PFSK-1 (cell line): Measurements from ENCODE around the gene SULT2B1.

Experiments
- FOXP2 ChIP-seq: optimal IDR thresholded peaks from 2 replicates; pipeline ENCODE3; 2011; ENCODE audit warnings: borderline replicate concordance, control low read depth, inconsistent platforms; ENCODE audit not compliant: insufficient read depth; ENCODE audit errors: extremely low read length, extremely low read depth
- POLR2AphosphoS5 ChIP-seq: IDR thresholded peaks from 2 replicates; pipeline ENCODE4 v1.6.1; 2012; ENCODE audit warnings: low read depth, mild to moderate bottlenecking, control low read depth, low read length, moderate library complexity
- REST ChIP-seq, 2 experiments: IDR thresholded peaks; 2 replicates each; pipeline versions ENCODE4 v1.6.1 to v1.8.0; 2011 to 2012; ENCODE audit warnings: low read depth in 2 of 2, low read length in 2 of 2, control low read depth in 1 of 2, inconsistent platforms in 1 of 2, mild to moderate bottlenecking in 1 of 2, moderate library complexity in 1 of 2; ENCODE audit not compliant: insufficient read depth in 1 of 2
- SIN3A ChIP-seq: IDR thresholded peaks from 2 replicates; pipeline ENCODE4 v1.6.1; 2012; ENCODE audit warnings: mild to moderate bottlenecking, low read length, moderate library complexity, borderline replicate concordance; ENCODE audit not compliant: insufficient read depth
- TAF1 ChIP-seq: IDR thresholded peaks from 2 replicates; pipeline ENCODE4 v1.6.1; 2012; ENCODE audit warnings: low read length, control low read depth, borderline replicate concordance; ENCODE audit not compliant: insufficient read depth

SULT2B1 gene

GRCh38 chr19:48637948-48638830, 86.2 kb downstream of the SULT2B1 start:
- no peak for TF ChIP-seq TAF1
- no peak; the same call in 1 of the 2 replicates for TF ChIP-seq POLR2AphosphoS5
- peak; percentile 61 for TF ChIP-seq FOXP2
- TF ChIP-seq REST (IDR thresholded peaks at IDR 0.05; ENCODE audit: insufficient read depth in 1 of 2, low read depth in 2 of 2, low read length in 2 of 2), result no peak

GRCh38 chr19:48638831-48639381, 86.9 kb downstream of the SULT2B1 start:
- peak; percentile 98 for TF ChIP-seq POLR2AphosphoS5
- TF ChIP-seq SIN3A, result peak; percentile 31; the same call in 1 of the 2 replicates
- TF ChIP-seq FOXP2, result peak; percentile 7
- TF ChIP-seq REST (IDR thresholded peaks at IDR 0.05; ENCODE audit: insufficient read depth in 1 of 2, low read depth in 2 of 2, low read length in 2 of 2), result 0 out of 4 replicates have a peak, but pooled peaks of 1 of the 2 experiments have one; percentile 21
- peak; percentile 80; the same call in 1 of the 2 replicates for TF ChIP-seq TAF1

DNA sequence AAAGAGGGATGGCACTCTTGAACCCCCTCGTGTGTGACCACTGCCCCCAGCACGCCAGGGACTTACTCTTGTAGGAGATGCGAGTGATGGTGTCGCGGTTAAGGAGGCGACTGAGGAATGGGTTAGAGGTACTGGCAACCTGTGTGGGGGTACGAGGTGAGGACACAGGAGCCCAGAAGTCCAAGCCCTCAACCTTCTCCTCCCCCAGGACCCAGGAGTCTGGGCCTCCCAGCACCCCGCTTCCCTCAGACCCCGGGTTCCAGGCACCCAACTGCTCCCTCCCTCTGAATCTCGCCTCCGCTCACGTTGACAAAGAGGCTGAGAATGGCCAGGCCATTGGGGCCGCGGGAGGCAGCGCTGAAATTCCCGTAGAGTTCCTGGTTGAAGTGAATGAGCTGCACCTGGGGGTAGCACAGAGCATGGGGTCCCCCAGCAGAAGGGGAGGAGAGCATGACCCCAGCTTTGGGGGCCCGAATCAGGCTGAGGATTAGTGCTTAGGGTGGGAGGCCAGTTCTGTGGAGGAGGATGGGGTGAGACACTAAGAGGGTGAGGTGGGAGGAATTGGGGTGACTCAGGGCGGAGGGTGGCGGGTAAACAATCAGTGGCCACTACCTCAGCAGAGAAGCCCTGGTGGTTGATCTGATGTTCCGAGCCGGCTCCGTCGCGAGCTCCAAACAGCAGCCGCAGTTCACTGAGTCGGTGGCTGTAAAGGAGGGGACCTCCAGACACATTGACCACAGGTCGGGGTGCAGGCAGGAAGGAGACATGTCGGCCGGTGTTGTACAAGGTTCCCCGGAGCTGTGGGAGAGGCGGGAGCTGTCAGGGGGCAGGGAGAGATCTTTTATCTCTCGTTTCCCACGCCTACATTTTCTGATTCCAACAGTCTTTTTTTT, 87.8 kb downstream of the SULT2B1 start:
- no peak for TF ChIP-seq SIN3A
- TF ChIP-seq FOXP2, result no peak

DNA sequence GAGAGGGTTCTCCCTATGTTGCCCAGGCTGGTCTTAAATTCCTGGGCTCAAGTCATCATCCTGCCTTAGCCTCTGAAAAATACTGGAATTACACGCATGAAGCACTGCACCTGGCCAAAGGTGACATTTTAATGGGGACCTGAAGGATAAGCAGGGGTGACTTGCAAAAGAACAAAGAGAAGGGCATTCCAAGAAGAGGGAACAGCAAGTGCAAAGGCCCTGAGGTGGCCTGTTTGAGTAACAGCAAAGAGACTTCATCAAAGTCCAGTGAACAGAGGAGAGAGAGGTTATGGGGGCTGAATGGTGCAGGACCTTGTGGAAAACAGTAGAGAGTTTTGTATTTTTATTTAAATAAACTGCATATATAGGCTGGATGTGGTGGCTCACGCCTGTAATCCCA, 89.9 kb downstream of the SULT2B1 start:
- no peak for TF ChIP-seq REST (IDR thresholded peaks at IDR 0.05; ENCODE audit: insufficient read depth in 1 of 2, low read depth in 2 of 2, low read length in 2 of 2)
- TF ChIP-seq SIN3A, result no peak
- TF ChIP-seq TAF1, result no peak
- no peak for TF ChIP-seq POLR2AphosphoS5
- no peak for TF ChIP-seq FOXP2

- TF ChIP-seq TAF1 (no peak), SIN3A (no peak), FOXP2 (no peak), REST (IDR thresholded peaks at IDR 0.05; ENCODE audit: insufficient read depth in 1 of 2, low read depth in 2 of 2, low read length in 2 of 2) (no peak), POLR2AphosphoS5 (no peak)
Observed at GRCh38 chr19:48642862-48643261, 90.9 kb downstream of the SULT2B1 start.
